Subcutaneous adipose tissue (tissue), 4 donors: ENCODE data around the gene IL17B. TPM values are rescaled to one million over a fixed set of nuclear protein-coding genes. Genes with fewer than 3 reads are reported as not detected.

ENCODE experiments used
- total RNA-seq, 4 donors: library from RNA; depleted of rRNA; stranded (reverse); fragments of >200 nt; gene quantifications; one replicate each; pipeline ENCODE4 v1.1.0, GENCODE V29; 2016
- TF ChIP-seq, protein P1 (sequence below): fragments of 450-650 bp; IDR thresholded peaks from one replicate; pipeline ENCODE4 v1.5.1; 2016; ENCODE audit warnings: low read depth, mild to moderate bottlenecking, control low read depth, antibody characterized with exemption, moderate library complexity

IL17B gene
- total RNA-seq, 4 donors from 2014 or later, result not detected

DNA sequence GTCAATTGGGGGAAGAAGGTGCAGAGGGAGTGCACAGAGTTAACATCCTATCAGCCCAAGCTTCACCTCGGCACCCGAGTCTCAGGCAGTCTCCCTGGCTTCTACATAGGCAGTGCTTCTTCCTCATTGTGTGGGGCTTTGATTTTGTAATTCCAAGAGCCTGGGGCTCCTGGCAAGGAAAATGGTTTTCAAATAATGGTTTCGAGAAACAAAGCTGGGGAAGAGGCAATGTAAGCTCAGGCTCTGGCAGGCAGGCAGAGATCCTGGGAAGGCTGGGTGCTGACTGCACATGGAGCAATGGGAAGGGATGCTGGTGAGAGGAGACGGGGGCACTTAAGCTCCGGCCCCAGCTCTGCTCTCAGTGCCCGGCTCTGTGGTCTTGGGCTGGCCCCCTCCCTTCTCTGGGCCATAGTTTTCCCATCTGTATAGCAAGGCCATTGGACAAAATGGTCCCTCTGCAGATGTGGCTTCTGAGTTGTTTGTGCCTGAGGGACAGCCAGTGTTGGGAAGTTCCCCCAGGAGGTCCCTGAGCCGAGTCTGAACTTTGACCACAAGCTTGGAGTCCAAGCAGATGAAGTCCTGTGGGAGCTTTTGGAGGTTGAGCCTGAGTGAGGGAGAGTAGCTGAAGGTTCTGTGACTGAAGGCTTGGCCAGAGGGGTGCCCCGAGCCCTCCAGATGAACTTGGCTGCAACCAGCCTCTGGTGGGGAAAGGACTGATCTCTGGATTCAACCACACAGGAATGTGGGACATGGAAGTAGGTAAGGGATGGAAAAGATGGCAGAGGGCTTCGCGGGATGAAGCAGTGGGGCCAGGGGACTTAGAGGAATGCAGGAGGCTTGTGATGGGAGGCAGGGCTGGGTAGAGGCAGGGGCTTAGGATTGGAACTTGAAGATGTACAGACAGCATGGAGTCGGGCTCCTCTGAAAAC, 28.5 kb upstream of the IL17B start:
- TF ChIP-seq, protein P1, sequence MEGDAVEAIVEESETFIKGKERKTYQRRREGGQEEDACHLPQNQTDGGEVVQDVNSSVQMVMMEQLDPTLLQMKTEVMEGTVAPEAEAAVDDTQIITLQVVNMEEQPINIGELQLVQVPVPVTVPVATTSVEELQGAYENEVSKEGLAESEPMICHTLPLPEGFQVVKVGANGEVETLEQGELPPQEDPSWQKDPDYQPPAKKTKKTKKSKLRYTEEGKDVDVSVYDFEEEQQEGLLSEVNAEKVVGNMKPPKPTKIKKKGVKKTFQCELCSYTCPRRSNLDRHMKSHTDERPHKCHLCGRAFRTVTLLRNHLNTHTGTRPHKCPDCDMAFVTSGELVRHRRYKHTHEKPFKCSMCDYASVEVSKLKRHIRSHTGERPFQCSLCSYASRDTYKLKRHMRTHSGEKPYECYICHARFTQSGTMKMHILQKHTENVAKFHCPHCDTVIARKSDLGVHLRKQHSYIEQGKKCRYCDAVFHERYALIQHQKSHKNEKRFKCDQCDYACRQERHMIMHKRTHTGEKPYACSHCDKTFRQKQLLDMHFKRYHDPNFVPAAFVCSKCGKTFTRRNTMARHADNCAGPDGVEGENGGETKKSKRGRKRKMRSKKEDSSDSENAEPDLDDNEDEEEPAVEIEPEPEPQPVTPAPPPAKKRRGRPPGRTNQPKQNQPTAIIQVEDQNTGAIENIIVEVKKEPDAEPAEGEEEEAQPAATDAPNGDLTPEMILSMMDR, result no peak

DNA sequence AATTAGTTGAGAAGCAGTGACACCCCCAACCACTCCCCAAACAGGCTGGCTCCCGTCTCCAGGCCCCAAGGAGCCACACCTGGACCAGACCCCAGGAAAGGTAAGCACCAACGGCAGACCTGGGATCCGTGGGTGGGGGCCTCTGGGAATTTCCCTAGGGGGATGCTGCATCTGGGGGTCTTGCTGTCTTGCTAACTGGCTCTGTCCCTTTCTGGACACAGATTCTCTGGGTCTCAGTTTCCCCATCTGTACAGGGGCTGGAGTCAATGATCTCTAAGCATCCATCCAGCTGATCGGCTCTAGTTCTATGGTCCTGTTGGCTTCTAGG, 27.9 kb upstream of the IL17B start:
- TF ChIP-seq, protein P1, result no peak

DNA sequence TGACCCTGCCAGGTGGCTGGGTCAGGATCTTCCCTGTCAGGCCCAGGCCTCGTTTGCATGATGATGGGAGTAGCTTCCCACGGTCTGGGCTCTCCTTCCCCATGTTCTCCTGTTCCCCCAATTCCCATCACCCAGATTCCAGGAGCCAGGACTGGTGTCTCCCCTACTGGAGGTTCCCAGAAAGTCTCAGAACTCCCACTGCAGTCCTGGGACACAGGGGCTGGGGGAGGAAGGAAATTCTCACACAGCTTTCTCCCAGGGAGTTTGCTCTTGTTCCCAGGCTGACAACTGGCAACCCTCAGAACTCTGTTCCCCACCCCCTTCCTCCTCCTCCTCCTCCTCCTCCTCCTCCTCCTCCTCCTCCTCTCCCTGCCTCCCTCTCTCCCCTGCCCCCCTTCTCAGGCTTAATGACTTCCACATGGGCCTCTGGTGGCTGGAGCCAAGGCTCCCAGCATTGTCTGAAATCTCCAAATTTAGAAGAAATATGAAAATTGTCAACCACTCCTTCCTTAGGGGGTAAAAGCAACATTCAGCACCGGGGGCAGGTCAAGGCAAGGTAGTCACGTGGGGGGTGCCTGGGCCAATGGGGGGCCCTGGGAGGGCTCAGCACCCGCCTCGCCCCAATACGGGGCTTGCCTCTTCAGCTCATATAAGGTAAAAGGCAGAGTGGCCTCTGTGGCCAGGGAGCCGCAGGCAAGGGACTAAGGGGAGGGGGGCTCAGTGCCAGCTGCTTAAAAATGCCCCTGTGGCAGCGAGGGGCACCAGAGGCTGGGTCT, 27.3 kb upstream of the IL17B start:
- TF ChIP-seq, protein P1, result no peak

DNA sequence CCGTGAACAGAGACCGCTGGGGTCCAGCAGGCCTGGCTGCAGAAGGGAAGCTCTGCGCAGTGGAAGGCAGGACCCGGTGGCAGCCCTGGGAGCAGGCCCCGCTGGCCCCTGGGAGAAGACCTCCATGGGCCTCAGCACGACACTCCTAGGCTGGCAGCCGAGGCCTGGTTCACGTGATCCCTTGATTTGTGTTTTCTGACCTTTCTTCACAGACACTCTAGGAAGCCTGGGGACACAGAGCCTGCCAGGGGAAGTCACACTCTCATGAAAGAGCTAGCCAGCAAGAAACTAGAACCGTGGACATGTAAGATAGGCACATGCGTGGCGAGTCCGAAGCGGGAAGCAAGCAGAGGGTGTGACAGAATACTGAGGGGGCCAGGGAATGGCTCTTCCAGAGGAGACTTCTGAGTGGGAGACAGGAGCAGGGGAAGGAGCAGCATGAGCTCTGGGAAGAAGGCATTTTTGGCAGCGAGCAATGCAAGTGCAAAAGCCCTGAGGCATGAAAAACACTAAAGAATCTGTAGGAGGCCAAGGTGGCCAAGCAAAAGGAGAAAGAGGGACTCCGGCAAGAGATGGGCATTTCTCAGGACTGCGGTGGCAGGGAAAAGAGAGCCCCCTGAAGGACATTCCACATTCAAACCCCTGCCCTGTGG, 26.6 kb upstream of the IL17B start:
- TF ChIP-seq, protein P1, result no peak

GRCh38 chr5:149404746-149405549, 25.9 kb upstream of the IL17B start:
- TF ChIP-seq, protein P1, result no peak

DNA sequence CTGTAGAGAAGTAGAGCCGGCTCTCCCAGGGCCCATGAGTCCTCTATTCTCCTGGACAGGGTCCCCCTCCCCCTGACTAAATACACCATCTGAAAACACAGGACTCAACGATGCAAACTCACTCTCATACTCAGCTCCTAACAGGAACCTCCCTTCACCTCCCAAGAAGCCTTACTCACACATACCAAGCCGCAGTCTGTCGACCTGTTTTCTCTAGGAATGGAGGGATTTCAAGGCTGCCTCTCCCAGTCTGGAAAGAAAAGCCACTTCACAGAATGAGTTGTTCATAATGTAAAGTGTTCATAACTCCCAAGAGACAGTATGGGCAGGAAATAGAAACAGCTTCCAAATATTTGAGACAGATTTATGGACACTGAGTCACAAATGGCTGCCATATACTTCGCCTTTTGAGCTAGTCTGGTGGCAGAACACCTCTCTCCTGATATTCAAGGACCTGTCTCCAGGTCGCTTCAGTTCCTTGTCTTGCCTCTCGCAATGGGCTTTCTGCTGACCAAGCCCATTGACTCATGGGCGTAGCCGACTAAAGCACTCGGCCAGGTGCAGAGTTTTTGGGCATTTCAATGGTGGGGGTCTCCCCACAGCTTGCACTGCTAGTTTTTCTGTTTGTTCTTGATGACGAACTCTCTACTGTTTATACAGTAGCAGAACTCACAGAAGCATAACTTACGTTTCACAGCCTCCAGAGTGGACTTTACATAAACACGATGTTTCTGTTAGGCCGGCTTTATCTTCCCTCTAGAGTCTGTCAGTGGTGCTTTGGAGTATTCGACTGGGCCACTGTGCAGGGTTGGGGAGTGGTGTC, 25.0 kb upstream of the IL17B start:
- TF ChIP-seq, protein P1, result no peak
